Hepatocyte (in vitro differentiated cells): Measurements from ENCODE around the gene KANSL3. TPM values are rescaled to one million over a fixed set of nuclear protein-coding genes. Genes with fewer than 3 reads are reported as not detected.
A peak's percentile ranks its signal among the peaks of the same experiment; 100 is the strongest.

ENCODE experiments used
- DNase-seq: peaks from one replicate; pipeline ENCODE4 v3.0.0-alpha.2; 2016; ENCODE audit warnings: low spot score
- H2AFZ ChIP-seq: fragments of 200-600 bp; sonication (generic); 2 replicates; pipeline ENCODE4 v1.6.0; 2016; ENCODE audit warnings: antibody characterized with exemption, mild to moderate bottlenecking
- H3K27ac ChIP-seq: fragments of 200-600 bp; sonication (generic); 2 replicates; pipeline ENCODE4 v1.5.1; 2016; ENCODE audit warnings: mild to moderate bottlenecking
- H3K27me3 ChIP-seq: fragments of 200-600 bp; sonication (generic); 2 replicates; pipeline ENCODE4 v1.6.1; 2016
- H3K36me3 ChIP-seq: fragments of 200-600 bp; sonication (generic); replicated peaks from 2 replicates; pipeline ENCODE4 v1.5.1; 2016; ENCODE audit warnings: low read depth; ENCODE audit not compliant: insufficient read depth
- H3K4me1 ChIP-seq: fragments of 200-600 bp; sonication (generic); 2 replicates; pipeline ENCODE4 v1.5.1; 2016; ENCODE audit warnings: mild to moderate bottlenecking, moderate library complexity; ENCODE audit not compliant: insufficient read depth
- H3K4me2 ChIP-seq: fragments of 200-600 bp; sonication (generic); 2 replicates; pipeline ENCODE4 v1.6.0; 2016
- H3K4me3 ChIP-seq: fragments of 200-600 bp; sonication (generic); 2 replicates; pipeline ENCODE4 v1.5.1; 2016; ENCODE audit warnings: mild to moderate bottlenecking
- H3K79me2 ChIP-seq: fragments of 200-600 bp; sonication (generic); 2 replicates; pipeline ENCODE4 v1.6.0; 2017; ENCODE audit warnings: mild to moderate bottlenecking
- H3K9me2 ChIP-seq: fragments of 200-600 bp; sonication (generic); replicated peaks from 2 replicates; pipeline ENCODE4 v1.6.0; 2017; ENCODE audit warnings: mild to moderate bottlenecking; ENCODE audit not compliant: insufficient read depth
- H3K9me3 ChIP-seq: fragments of 200-600 bp; sonication (generic); 2 replicates; pipeline ENCODE4 v1.5.1; 2016; ENCODE audit warnings: low read depth, mild to moderate bottlenecking
- H4K20me1 ChIP-seq: fragments of 200-600 bp; sonication (generic); 2 replicates; pipeline ENCODE4 v1.6.0; 2016; ENCODE audit warnings: mild to moderate bottlenecking; ENCODE audit not compliant: insufficient read depth, poor library complexity, severe bottlenecking
- CTCF ChIP-seq: fragments of 200-600 bp; sonication (generic); IDR thresholded peaks from 2 replicates; pipeline ENCODE4 v1.5.1; 2016; ENCODE audit warnings: antibody characterized with exemption, mild to moderate bottlenecking; ENCODE audit not compliant: poor library complexity
- EZH2 ChIP-seq: fragments of 200-600 bp; sonication (generic); IDR thresholded peaks from 2 replicates; pipeline ENCODE4 v1.6.1; 2016; ENCODE audit warnings: antibody characterized with exemption, mild to moderate bottlenecking, borderline replicate concordance
- EZH2phosphoT487 ChIP-seq: fragments of 200-600 bp; sonication (generic); IDR thresholded peaks from one replicate; pipeline ENCODE4 v1.6.1; 2018; ENCODE audit warnings: antibody characterized with exemption, mild to moderate bottlenecking, low read depth, moderate library complexity; ENCODE audit not compliant: unreplicated experiment, severe bottlenecking
- WGBS: methylation state at CpG from one replicate; pipeline ENCODE4 v1.1.6; 2016; ENCODE audit warnings: low lambda C conversion rate; ENCODE audit errors: missing lambda C conversion rate; 5-methylcytosine and 5-hydroxymethylcytosine counted together
- polyA plus RNA-seq: library from polyadenylated mRNA; unstranded; fragments of >200 nt; fragmentation: Nextera tagmentation; extraction: Ambion mirVana; gene quantifications from 2 replicates; pipeline ENCODE4 v1.2.1, GENCODE V29; 2016
- total RNA-seq: library from RNA; depleted of rRNA; stranded (reverse); fragments of >200 nt; gene quantifications from 2 replicates; pipeline ENCODE4 v1.2.3, GENCODE V29; 2014

The KANSL3 gene
- total and polyA plus RNA-seq, 2 experiments from 2014 or later: 18.4 to 26.7 TPM

GRCh38 chr2:96575785-96576456 is 62.2 kb downstream of the KANSL3 start:
- peak; percentile 48 for DNase-seq
- 67% methylated on average over 1 of the region's 1 CpG for WGBS
- H3K9me2 ChIP-seq: no peaks in the 10 kb centered on the region
- TF ChIP-seq CTCF: no peak
- no peak for TF ChIP-seq EZH2
- no peak for TF ChIP-seq EZH2phosphoT487
- H4K20me1 ChIP-seq: no peaks in the 10 kb centered on the region
- peak overlapping the region; percentile 47 for H3K27ac ChIP-seq
- no peaks in the 10 kb centered on the region for H3K79me2 ChIP-seq
- H3K4me2 ChIP-seq: no peak overlapping the region
- H3K36me3 ChIP-seq: no peaks in the 10 kb centered on the region
- H3K9me3 ChIP-seq: no peaks in the 10 kb centered on the region
- H3K4me1 ChIP-seq: peaks cover 7% of the 10 kb centered on the region
- H2AFZ ChIP-seq: no peak overlapping the region
- H3K27me3 ChIP-seq: no peaks in the 10 kb centered on the region
- H3K4me3 ChIP-seq: no peak overlapping the region

DNA sequence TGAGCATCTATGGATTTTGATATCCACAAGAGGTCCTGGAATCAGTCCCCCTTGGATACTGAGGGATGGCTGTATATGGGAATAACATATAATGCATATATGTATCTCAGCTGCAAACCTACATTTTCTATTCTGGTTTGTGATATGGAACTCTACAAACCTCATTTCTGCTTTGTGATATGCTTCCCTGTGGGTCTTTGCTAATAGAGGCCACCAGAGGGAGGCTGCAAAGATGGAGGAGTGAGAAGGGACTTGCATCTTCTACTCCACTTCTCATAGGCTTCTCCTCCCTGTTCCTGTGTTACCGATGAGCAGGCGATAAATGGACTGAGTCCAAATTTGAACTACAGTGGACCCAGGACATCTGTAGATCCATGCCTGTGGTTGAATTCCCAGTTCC is 63.7 kb downstream of the KANSL3 start:
- Histone ChIP-seq H3K36me3 (no peaks in the 10 kb centered on the region), H3K4me2 (no peak overlapping the region), H3K4me3 (no peak overlapping the region), H3K9me2 (no peaks in the 10 kb centered on the region), H3K27ac (no peak overlapping the region), H3K9me3 (no peaks in the 10 kb centered on the region), H2AFZ (no peak overlapping the region), H3K27me3 (no peaks in the 10 kb centered on the region), H4K20me1 (no peaks in the 10 kb centered on the region), H3K79me2 (no peaks in the 10 kb centered on the region), H3K4me1 (peaks cover 7% of the 10 kb centered on the region)
- TF ChIP-seq EZH2: no peak
- no peak for TF ChIP-seq EZH2phosphoT487
- no peak for TF ChIP-seq CTCF
- DNase-seq: no peak
- 100% methylated on average over 2 of the region's 2 CpGs for WGBS

DNA sequence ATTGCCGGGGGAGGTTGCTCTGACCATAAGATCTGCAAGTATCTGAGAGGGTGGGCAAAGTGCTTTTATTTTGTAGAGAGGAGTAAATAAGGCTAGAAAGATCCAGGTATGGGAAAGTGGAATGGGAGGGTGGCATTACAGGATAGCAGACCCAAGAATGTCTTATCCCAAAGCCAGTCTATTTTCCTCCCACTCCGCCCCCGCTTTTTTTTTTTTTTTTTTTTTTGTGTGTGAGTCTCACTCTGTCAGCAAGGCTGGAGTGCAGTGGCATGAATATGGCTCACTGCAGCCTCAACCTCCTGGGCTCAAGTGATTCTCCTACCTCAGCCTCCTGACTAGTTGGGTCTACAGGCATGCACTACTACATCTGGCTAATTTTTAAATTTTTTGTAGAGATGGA is 70.0 kb downstream of the KANSL3 start:
- Histone ChIP-seq H2AFZ (no peak overlapping the region), H3K36me3 (no peaks in the 10 kb centered on the region), H3K79me2 (no peaks in the 10 kb centered on the region), H3K9me2 (no peaks in the 10 kb centered on the region), H3K9me3 (no peaks in the 10 kb centered on the region), H3K27me3 (no peaks in the 10 kb centered on the region), H3K4me1 (no peaks in the 10 kb centered on the region), H4K20me1 (no peaks in the 10 kb centered on the region), H3K4me3 (no peak overlapping the region), H3K4me2 (no peak overlapping the region), H3K27ac (no peak overlapping the region)
- no peak for TF ChIP-seq CTCF
- TF ChIP-seq EZH2phosphoT487: no peak
- TF ChIP-seq EZH2: no peak
- 93% methylated on average over 3 of the region's 3 CpGs for WGBS
- no peak for DNase-seq
